GM10847 (cell line): ENCODE measurements around the gene ADAM12.

ENCODE experiments used
- POLR2A ChIP-seq: IDR thresholded peaks from 2 replicates; pipeline ENCODE4 v1.6.1; 2011; ENCODE audit not compliant: insufficient read length; ENCODE audit errors: extremely low read depth

The ADAM12 gene

GRCh38 chr10:126065751-126066377 is 322.4 kb downstream of the ADAM12 start:
- no peak for TF ChIP-seq POLR2A

GRCh38 chr10:126064512-126064911 is 323.8 kb downstream of the ADAM12 start:
- TF ChIP-seq POLR2A: no peak

GRCh38 chr10:126063353-126063791 is 324.9 kb downstream of the ADAM12 start:
- TF ChIP-seq POLR2A: no peak

- TF ChIP-seq POLR2A: no peak
Observed at GRCh38 chr10:126062131-126063032, 325.9 kb downstream of the ADAM12 start.

GRCh38 chr10:126061526-126061925 is 326.8 kb downstream of the ADAM12 start:
- no peak for TF ChIP-seq POLR2A

- no peak for TF ChIP-seq POLR2A
Observed at GRCh38 chr10:126060261-126060931, 327.9 kb downstream of the ADAM12 start.

GRCh38 chr10:126059076-126059826 is 329.0 kb downstream of the ADAM12 start:
- no peak for TF ChIP-seq POLR2A

- TF ChIP-seq POLR2A: no peak
Observed at GRCh38 chr10:126058507-126058906, 329.8 kb downstream of the ADAM12 start.

GRCh38 chr10:126058104-126058503 is 330.2 kb downstream of the ADAM12 start:
- TF ChIP-seq POLR2A: no peak

GRCh38 chr10:126057494-126057893 is 330.8 kb downstream of the ADAM12 start:
- no peak for TF ChIP-seq POLR2A

GRCh38 chr10:126054191-126054590 is 334.1 kb downstream of the ADAM12 start:
- no peak for TF ChIP-seq POLR2A

GRCh38 chr10:126052171-126052570 is 336.1 kb downstream of the ADAM12 start:
- TF ChIP-seq POLR2A: no peak

GRCh38 chr10:126049759-126050700 is 338.2 kb downstream of the ADAM12 start:
- TF ChIP-seq POLR2A: no peak

- no peak for TF ChIP-seq POLR2A
Observed at GRCh38 chr10:126046831-126047230, 341.4 kb downstream of the ADAM12 start.
